ENCODE results near the gene PEX14. TPM values are rescaled to one million over a fixed set of nuclear protein-coding genes. Genes with fewer than 3 reads are reported as not detected.
A peak's percentile ranks its signal among the peaks of the same experiment; 100 is the strongest.

Gene PEX14
- total RNA-seq, 2 donors from 2014 or later = 24.3 to 26.0 TPM

DNA sequence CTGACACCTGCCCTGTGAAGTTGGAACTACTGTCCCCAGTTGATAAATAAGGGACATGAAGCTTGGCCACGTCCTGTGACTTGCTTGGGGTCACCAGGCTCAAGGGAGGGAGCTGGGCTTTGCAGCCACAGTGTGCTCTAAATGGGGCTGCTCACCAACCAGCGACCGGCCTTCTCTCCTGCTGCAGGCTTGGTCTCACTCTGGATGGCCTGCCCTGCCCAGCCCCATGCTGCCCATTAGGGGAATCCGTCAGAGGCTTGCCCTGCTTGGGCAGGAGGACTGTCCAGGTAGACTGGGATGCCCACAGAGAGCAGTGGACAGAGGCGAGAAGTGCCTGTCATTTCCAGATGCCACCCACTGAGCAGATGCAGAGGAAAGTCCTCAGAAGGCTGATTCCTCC is 45.8 kb upstream of the PEX14 start:
- Mint-ChIP-seq H3K9me3 (no peaks in the 10 kb centered on the region), H3K4me1 (peaks cover 18% of the 10 kb centered on the region), H3K36me3 (ENCODE audit: low read depth) (peaks cover 5% of the 10 kb centered on the region), H3K27ac (no peak overlapping the region), H3K4me3 (peak overlapping the region; percentile 83), H3K27me3 (ENCODE audit: insufficient read depth) (peaks cover 2% of the 10 kb centered on the region)
- 83 to 92% methylated on average over 5 of the region's 5 CpGs for WGBS, 2 experiments (ENCODE audit: insufficient coverage in 1 of 2, insufficient read length in 1 of 2)
- Histone ChIP-seq H3K4me3 (ENCODE audit: low read length) (no peak overlapping the region), H3K9me3 (ENCODE audit: control insufficient read depth, low read length) (no peaks in the 10 kb centered on the region), H3K36me3 (ENCODE audit: control insufficient read depth, insufficient read depth, low read length) (peaks cover 6% of the 10 kb centered on the region), H3K4me1 (ENCODE audit: control insufficient read depth, insufficient read depth, low read length) (no peaks in the 10 kb centered on the region), H3K27me3 (ENCODE audit: control insufficient read depth, insufficient read depth, low read length, poor library complexity, severe bottlenecking) (no peaks in the 10 kb centered on the region), H3K9ac (ENCODE audit: extremely low read depth, low read length, poor library complexity, severe bottlenecking) (no peak overlapping the region), H3K27ac (ENCODE audit: low read depth, low read length) (no peak overlapping the region)
- no peak for DNase-seq
- TF ChIP-seq, protein P1, sequence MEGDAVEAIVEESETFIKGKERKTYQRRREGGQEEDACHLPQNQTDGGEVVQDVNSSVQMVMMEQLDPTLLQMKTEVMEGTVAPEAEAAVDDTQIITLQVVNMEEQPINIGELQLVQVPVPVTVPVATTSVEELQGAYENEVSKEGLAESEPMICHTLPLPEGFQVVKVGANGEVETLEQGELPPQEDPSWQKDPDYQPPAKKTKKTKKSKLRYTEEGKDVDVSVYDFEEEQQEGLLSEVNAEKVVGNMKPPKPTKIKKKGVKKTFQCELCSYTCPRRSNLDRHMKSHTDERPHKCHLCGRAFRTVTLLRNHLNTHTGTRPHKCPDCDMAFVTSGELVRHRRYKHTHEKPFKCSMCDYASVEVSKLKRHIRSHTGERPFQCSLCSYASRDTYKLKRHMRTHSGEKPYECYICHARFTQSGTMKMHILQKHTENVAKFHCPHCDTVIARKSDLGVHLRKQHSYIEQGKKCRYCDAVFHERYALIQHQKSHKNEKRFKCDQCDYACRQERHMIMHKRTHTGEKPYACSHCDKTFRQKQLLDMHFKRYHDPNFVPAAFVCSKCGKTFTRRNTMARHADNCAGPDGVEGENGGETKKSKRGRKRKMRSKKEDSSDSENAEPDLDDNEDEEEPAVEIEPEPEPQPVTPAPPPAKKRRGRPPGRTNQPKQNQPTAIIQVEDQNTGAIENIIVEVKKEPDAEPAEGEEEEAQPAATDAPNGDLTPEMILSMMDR (conservative IDR thresholded peaks at IDR 0.05) = no peak

DNA sequence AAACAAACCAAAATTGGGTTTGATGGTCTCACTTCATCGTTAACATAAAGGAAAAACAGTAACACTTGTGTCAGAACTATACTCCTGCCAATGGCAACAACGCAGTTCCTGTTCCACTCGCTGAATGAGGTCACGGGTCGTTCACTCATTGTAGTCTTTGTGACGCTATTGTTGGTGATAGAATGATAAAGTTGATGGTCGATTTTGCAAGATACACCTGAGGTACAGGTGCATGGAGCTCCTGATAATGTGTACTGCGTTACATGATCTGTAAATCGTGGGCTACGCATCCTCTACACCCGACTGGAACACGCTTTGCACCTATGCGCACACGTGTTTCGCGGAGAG is 44.9 kb upstream of the PEX14 start:
- no peaks in the 10 kb centered on the region for H3K4me1 ChIP-seq (ENCODE audit: control insufficient read depth, insufficient read depth, low read length)
- peaks cover 18% of the 10 kb centered on the region for H3K4me1 Mint-ChIP-seq
- no peaks in the 10 kb centered on the region for H3K27me3 ChIP-seq (ENCODE audit: control insufficient read depth, insufficient read depth, low read length, poor library complexity, severe bottlenecking)
- DNase-seq = no peak
- no peaks in the 10 kb centered on the region for H3K36me3 ChIP-seq (ENCODE audit: control insufficient read depth, insufficient read depth, low read length)
- no peak overlapping the region for H3K27ac Mint-ChIP-seq
- H3K27ac ChIP-seq (ENCODE audit: low read depth, low read length) = no peak overlapping the region
- peak overlapping the region; percentile 82 for H3K9ac ChIP-seq (ENCODE audit: extremely low read depth, low read length, poor library complexity, severe bottlenecking)
- peaks cover 5% of the 10 kb centered on the region for H3K36me3 Mint-ChIP-seq (ENCODE audit: low read depth)
- 43 to 50% methylated on average over 14 to 16 of the region's 16 CpGs for WGBS, 2 experiments (ENCODE audit: insufficient coverage in 1 of 2, insufficient read length in 1 of 2)
- H3K9me3 ChIP-seq (ENCODE audit: control insufficient read depth, low read length) = no peaks in the 10 kb centered on the region
- H3K4me3 ChIP-seq (ENCODE audit: low read length) = peak overlapping the region; percentile 95
- H3K4me3 Mint-ChIP-seq = peak overlapping the region; percentile 83
- TF ChIP-seq, protein P1 (conservative IDR thresholded peaks at IDR 0.05) = no peak
- H3K9me3 Mint-ChIP-seq = no peaks in the 10 kb centered on the region
- peaks cover 2% of the 10 kb centered on the region for H3K27me3 Mint-ChIP-seq (ENCODE audit: insufficient read depth)

DNA sequence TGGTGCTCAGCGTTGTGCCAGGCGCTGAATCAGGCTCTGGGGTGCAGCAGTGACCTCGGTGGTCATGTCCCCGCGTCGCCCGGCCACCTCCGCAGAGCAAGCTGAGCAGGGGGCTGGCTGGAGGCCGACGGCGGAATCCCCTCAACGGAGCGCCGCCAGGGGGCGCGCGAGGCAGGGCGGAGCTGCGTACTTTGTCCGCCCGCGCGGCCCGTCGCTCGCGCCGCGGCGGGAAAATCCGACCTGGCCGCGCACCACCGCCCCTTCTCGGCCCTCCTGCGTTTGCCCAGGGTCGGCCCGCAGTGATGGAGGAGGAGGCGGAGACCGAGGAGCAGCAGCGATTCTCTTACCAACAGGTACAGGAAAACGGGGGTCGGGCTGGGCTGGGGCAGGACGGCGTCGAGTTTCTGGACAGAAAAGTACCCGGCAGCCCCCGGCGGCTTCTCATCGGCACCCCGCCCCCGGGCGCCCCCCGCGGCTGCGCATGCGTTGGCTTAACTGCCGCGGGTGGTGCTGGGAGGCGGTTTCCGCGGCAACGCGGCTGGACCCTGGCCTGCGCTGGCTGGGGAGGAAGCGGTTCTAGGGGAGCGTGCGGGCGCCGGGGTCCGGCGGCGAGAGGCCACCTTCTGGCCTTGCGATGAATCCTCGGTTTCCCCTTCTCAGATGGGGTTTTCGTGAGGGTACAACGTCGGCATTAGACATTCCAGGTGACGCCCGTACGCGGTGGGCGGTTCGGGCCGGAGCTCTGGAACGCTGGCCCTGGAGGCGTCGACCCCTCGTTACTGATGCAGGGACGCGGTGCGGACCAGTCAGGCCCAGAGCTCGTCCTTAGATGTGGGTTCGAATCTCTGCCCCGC is 44.3 kb upstream of the PEX14 start, which contains the start of gene CENPS:
CENPS (plus strand) TSS at position 218 of the 854 bp plus-strand sequence; CDS start at position 303, 85 bp downstream.
- Mint-ChIP-seq H3K4me3 (peak within 1 kb of the TSS; percentile 83), H3K4me1 (peaks cover 15% of the 10 kb centered on the region), H3K9me3 (no peaks in the 10 kb centered on the region), H3K27ac (peak within 1 kb of the TSS; percentile 95), H3K36me3 (ENCODE audit: low read depth) (peaks cover 5% of the 10 kb centered on the region), H3K27me3 (ENCODE audit: insufficient read depth) (peaks cover 2% of the 10 kb centered on the region)
- H3K27ac ChIP-seq (ENCODE audit: low read depth, low read length) = peak within 1 kb of the TSS; percentile 95
- peak; percentile 96 for DNase-seq
- H3K4me1 ChIP-seq (ENCODE audit: control insufficient read depth, insufficient read depth, low read length) = no peaks in the 10 kb centered on the region
- peak within 1 kb of the TSS; percentile 95 for H3K4me3 ChIP-seq (ENCODE audit: low read length)
- no peaks in the 10 kb centered on the region for H3K9me3 ChIP-seq (ENCODE audit: control insufficient read depth, low read length)
- no peaks in the 10 kb centered on the region for H3K27me3 ChIP-seq (ENCODE audit: control insufficient read depth, insufficient read depth, low read length, poor library complexity, severe bottlenecking)
- TF ChIP-seq, protein P1 (conservative IDR thresholded peaks at IDR 0.05) = peak; percentile 98
- peak within 1 kb of the TSS; percentile 82 for H3K9ac ChIP-seq (ENCODE audit: extremely low read depth, low read length, poor library complexity, severe bottlenecking)
- H3K36me3 ChIP-seq (ENCODE audit: control insufficient read depth, insufficient read depth, low read length) = no peaks in the 10 kb centered on the region
- WGBS, 2 experiments (ENCODE audit: insufficient coverage in 1 of 2, insufficient read length in 1 of 2) = 0 to 1% methylated on average over 44 to 95 of the region's 95 CpGs

All from endodermal cell (in vitro differentiated cells).